HUES64 (cell line): ENCODE measurements around the gene ARX.

ENCODE experiments used
- H3K27ac ChIP-seq: 2 replicates; pipeline ENCODE4 v1.7.0; 2013; ENCODE audit warnings: low read depth, low read length, inconsistent platforms
- H3K27me3 ChIP-seq: 2 replicates; pipeline ENCODE4 v1.6.1; 2013; ENCODE audit warnings: mild to moderate bottlenecking, low read length; ENCODE audit not compliant: insufficient read depth
- H3K36me3 ChIP-seq: 2 replicates; pipeline ENCODE4 v1.6.1; 2013; ENCODE audit warnings: mild to moderate bottlenecking, low read length; ENCODE audit not compliant: insufficient read depth
- H3K4me1 ChIP-seq: 2 replicates; pipeline ENCODE4 v1.6.1; 2013; ENCODE audit warnings: mild to moderate bottlenecking, low read length, moderate library complexity; ENCODE audit not compliant: insufficient read depth
- H3K4me3 ChIP-seq: 2 replicates; pipeline ENCODE4 v1.5.1; 2013; ENCODE audit warnings: mild to moderate bottlenecking, low read length, moderate library complexity
- H3K9ac ChIP-seq: 2 replicates; pipeline ENCODE4 v1.6.1; 2013; ENCODE audit warnings: mild to moderate bottlenecking, low read depth, low read length
- H3K9me3 ChIP-seq: 2 replicates; pipeline ENCODE4 v1.6.1; 2013; ENCODE audit warnings: low read depth, low read length; ENCODE audit not compliant: insufficient read depth
- WGBS: fragments of 150-250, 120-280 bp; methylation state at CpG from one replicate; pipeline ENCODE4 v1.1.7; 2013; ENCODE audit warnings: missing lambda C conversion rate; 5-methylcytosine and 5-hydroxymethylcytosine counted together

ARX gene

GRCh38 chrX:25006586-25007058 lies 9.1 kb downstream of the ARX start:
- Histone ChIP-seq H3K36me3 (no peaks in the 10 kb centered on the region), H3K9ac (no peak overlapping the region), H3K4me3 (no peak overlapping the region), H3K4me1 (peaks cover 3% of the 10 kb centered on the region; the same call in 1 of the 2 replicates), H3K9me3 (no peaks in the 10 kb centered on the region), H3K27me3 (peaks cover 100% of the 10 kb centered on the region), H3K27ac (no peak overlapping the region)
- 1% methylated on average over 7 of the region's 7 CpGs for WGBS

GRCh38 chrX:25005382-25006185 lies 10.2 kb downstream of the ARX start:
- Histone ChIP-seq H3K27ac (no peak overlapping the region), H3K27me3 (peaks cover 100% of the 10 kb centered on the region), H3K9ac (no peak overlapping the region), H3K36me3 (no peaks in the 10 kb centered on the region), H3K4me3 (no peak overlapping the region), H3K9me3 (no peaks in the 10 kb centered on the region), H3K4me1 (peaks cover 7% of the 10 kb centered on the region)
- under 1% methylated on average over 72 of the region's 72 CpGs for WGBS

- H3K27me3 ChIP-seq: peaks cover 99% of the 10 kb centered on the region
- H3K4me1 ChIP-seq: peaks cover 10% of the 10 kb centered on the region
- no peaks in the 10 kb centered on the region for H3K9me3 ChIP-seq
- no peaks in the 10 kb centered on the region for H3K36me3 ChIP-seq
- WGBS: under 1% methylated on average over 23 of the region's 23 CpGs
- no peak overlapping the region for H3K27ac ChIP-seq
- no peak overlapping the region for H3K4me3 ChIP-seq
- H3K9ac ChIP-seq: no peak overlapping the region
Measured at GRCh38 chrX:25005034-25005381, 10.8 kb downstream of the ARX start.

- 2% methylated on average over 59 of the region's 59 CpGs for WGBS
Measured at GRCh38 chrX:25004485-25005032, 11.2 kb downstream of the ARX start.

GRCh38 chrX:25004040-25004439 lies 11.7 kb downstream of the ARX start:
- Histone ChIP-seq H3K27me3 (peaks cover 99% of the 10 kb centered on the region), H3K27ac (no peak overlapping the region), H3K9me3 (no peaks in the 10 kb centered on the region), H3K4me3 (no peak overlapping the region), H3K36me3 (no peaks in the 10 kb centered on the region), H3K9ac (no peak overlapping the region), H3K4me1 (peaks cover 16% of the 10 kb centered on the region)
- under 1% methylated on average over 10 of the region's 10 CpGs for WGBS

More at GRCh38 chrX:25004485-25005032, 11.2 kb downstream of the ARX start:
- Histone ChIP-seq H3K36me3 (no peaks in the 10 kb centered on the region), H3K4me3 (no peak overlapping the region), H3K27me3 (peaks cover 99% of the 10 kb centered on the region), H3K9me3 (no peaks in the 10 kb centered on the region), H3K4me1 (peaks cover 11% of the 10 kb centered on the region), H3K9ac (no peak overlapping the region), H3K27ac (no peak overlapping the region)

- no peak overlapping the region for H3K27ac ChIP-seq
- no peak overlapping the region for H3K9ac ChIP-seq
- no peaks in the 10 kb centered on the region for H3K9me3 ChIP-seq
- peaks cover 99% of the 10 kb centered on the region for H3K27me3 ChIP-seq
- H3K4me1 ChIP-seq: peaks cover 22% of the 10 kb centered on the region
- H3K4me3 ChIP-seq: peak overlapping the region; percentile 44
- no peaks in the 10 kb centered on the region for H3K36me3 ChIP-seq
- WGBS: under 1% methylated on average over 34 of the region's 40 CpGs
Measured at GRCh38 chrX:25003066-25003849, 12.5 kb downstream of the ARX start.

- Histone ChIP-seq H3K27ac (no peak overlapping the region), H3K9ac (no peak overlapping the region), H3K27me3 (peaks cover 99% of the 10 kb centered on the region), H3K9me3 (no peaks in the 10 kb centered on the region), H3K36me3 (no peaks in the 10 kb centered on the region), H3K4me1 (peaks cover 25% of the 10 kb centered on the region), H3K4me3 (peak overlapping the region; percentile 44)
- 0% methylated on average over 31 of the region's 33 CpGs for WGBS
Measured at GRCh38 chrX:25002661-25003020, 13.1 kb downstream of the ARX start.

GRCh38 chrX:25001808-25002660 lies 13.7 kb downstream of the ARX start:
- Histone ChIP-seq H3K36me3 (no peaks in the 10 kb centered on the region), H3K27me3 (peaks cover 97% of the 10 kb centered on the region), H3K9me3 (no peaks in the 10 kb centered on the region), H3K4me3 (peak overlapping the region; percentile 26; the same call in 1 of the 2 replicates), H3K4me1 (peaks cover 25% of the 10 kb centered on the region), H3K27ac (no peak overlapping the region), H3K9ac (no peak overlapping the region)
- under 1% methylated on average over 56 of the region's 65 CpGs for WGBS

- Histone ChIP-seq H3K9me3 (no peaks in the 10 kb centered on the region), H3K36me3 (no peaks in the 10 kb centered on the region), H3K27ac (no peak overlapping the region), H3K4me3 (no peak overlapping the region), H3K9ac (no peak overlapping the region), H3K4me1 (peaks cover 43% of the 10 kb centered on the region), H3K27me3 (peaks cover 77% of the 10 kb centered on the region)
- 4% methylated on average over 4 of the region's 8 CpGs for WGBS
Measured at GRCh38 chrX:24999511-24999910, 16.3 kb downstream of the ARX start.

GRCh38 chrX:24996096-24996709 lies 19.6 kb downstream of the ARX start:
- Histone ChIP-seq H3K9me3 (no peaks in the 10 kb centered on the region), H3K27ac (no peak overlapping the region), H3K4me1 (peaks cover 48% of the 10 kb centered on the region), H3K9ac (no peak overlapping the region), H3K36me3 (no peaks in the 10 kb centered on the region), H3K27me3 (peaks cover 44% of the 10 kb centered on the region), H3K4me3 (no peak overlapping the region)
- 29% methylated on average over 1 of the region's 5 CpGs for WGBS
